GM12878 (cell line): ENCODE results near the gene CNTLN.

ENCODE experiments used
- BACH1 ChIP-seq: fragments of 450-650 bp; IDR thresholded peaks from 2 replicates; pipeline ENCODE4 v1.6.1; 2017; ENCODE audit warnings: mild to moderate bottlenecking, borderline replicate concordance
- EZH2 ChIP-seq: IDR thresholded peaks from 2 replicates; pipeline ENCODE4 v1.6.1; 2012; ENCODE audit warnings: low read depth, mild to moderate bottlenecking, control low read depth, inconsistent platforms, low read length, borderline replicate concordance; ENCODE audit not compliant: control insufficient read depth
- KDM1A ChIP-seq: fragments of 200-600 bp; sonication (generic); IDR thresholded peaks from 2 replicates; pipeline ENCODE4 v1.6.1; 2016; ENCODE audit warnings: borderline replicate concordance
- NFIC ChIP-seq: IDR thresholded peaks from 2 replicates; pipeline ENCODE4 v1.6.1; 2012; ENCODE audit warnings: low read depth, mild to moderate bottlenecking, inconsistent platforms, low read length, moderate library complexity
- NFYB ChIP-seq: IDR thresholded peaks from 2 replicates; pipeline ENCODE4 v1.6.1; 2011; ENCODE audit warnings: low read depth, mild to moderate bottlenecking, low read length, improper control_type of control experiment, moderate library complexity; ENCODE audit not compliant: insufficient read depth
- POLR2A ChIP-seq: IDR thresholded peaks from 2 replicates; pipeline ENCODE4 v1.6.1; 2011; ENCODE audit warnings: low read depth, mild to moderate bottlenecking, low read length
- POLR2AphosphoS5 ChIP-seq: IDR thresholded peaks from 2 replicates; pipeline ENCODE4 v1.6.1; 2011; ENCODE audit warnings: mild to moderate bottlenecking, low read length, inconsistent platforms
- RAD21 ChIP-seq: IDR thresholded peaks from 2 replicates; pipeline ENCODE4 v1.6.1; 2011; ENCODE audit warnings: mild to moderate bottlenecking, low read depth, low read length, moderate library complexity; ENCODE audit not compliant: insufficient read depth
- RBBP5 ChIP-seq: fragments of 200-600 bp; sonication (generic); conservative IDR thresholded peaks from 2 replicates; pipeline ENCODE4 v1.6.1; 2016
- SMC3 ChIP-seq: IDR thresholded peaks from 2 replicates; pipeline ENCODE4 v1.6.1; 2011; ENCODE audit warnings: low read length, improper control_type of control experiment, borderline replicate concordance
- TAF1 ChIP-seq: IDR thresholded peaks from 2 replicates; pipeline ENCODE4 v1.6.1; 2011; ENCODE audit warnings: mild to moderate bottlenecking, low read depth, low read length, borderline replicate concordance
- TF ChIP-seq, protein P1 (sequence below), 3 experiments: IDR thresholded peaks in 2 of 3; conservative IDR thresholded peaks in 1 of 3; 2 replicates each; pipeline ENCODE4 v1.5.1; 2011; ENCODE audit warnings: low read depth in 3 of 3, low read length in 3 of 3, mild to moderate bottlenecking in 3 of 3, control low read depth in 2 of 3, moderate library complexity in 2 of 3, inconsistent platforms in 1 of 3, mixed read lengths in 1 of 3; ENCODE audit not compliant: control insufficient read depth in 2 of 3, insufficient read depth in 1 of 3; ENCODE audit errors: extremely low read depth in 1 of 3
- TF ChIP-seq, protein P2 (sequence below): IDR thresholded peaks from 2 replicates; pipeline ENCODE4 v1.6.1; 2012; ENCODE audit warnings: mild to moderate bottlenecking, low read depth, low read length
- TF ChIP-seq, protein P3 (sequence below): IDR thresholded peaks from 2 replicates; pipeline ENCODE4 v1.6.1; 2012; ENCODE audit warnings: low read length, inconsistent platforms

GRCh38 chr9:17230646-17231045 is 95.8 kb downstream of the CNTLN start:
- TF ChIP-seq EZH2 (no peak), NFIC (no peak), BACH1 (no peak), NFYB (no peak), POLR2AphosphoS5 (no peak), KDM1A (no peak), POLR2A (no peak), RBBP5 (no peak), RAD21 (no peak), SMC3 (no peak), TAF1 (no peak)
- TF ChIP-seq, protein P1, sequence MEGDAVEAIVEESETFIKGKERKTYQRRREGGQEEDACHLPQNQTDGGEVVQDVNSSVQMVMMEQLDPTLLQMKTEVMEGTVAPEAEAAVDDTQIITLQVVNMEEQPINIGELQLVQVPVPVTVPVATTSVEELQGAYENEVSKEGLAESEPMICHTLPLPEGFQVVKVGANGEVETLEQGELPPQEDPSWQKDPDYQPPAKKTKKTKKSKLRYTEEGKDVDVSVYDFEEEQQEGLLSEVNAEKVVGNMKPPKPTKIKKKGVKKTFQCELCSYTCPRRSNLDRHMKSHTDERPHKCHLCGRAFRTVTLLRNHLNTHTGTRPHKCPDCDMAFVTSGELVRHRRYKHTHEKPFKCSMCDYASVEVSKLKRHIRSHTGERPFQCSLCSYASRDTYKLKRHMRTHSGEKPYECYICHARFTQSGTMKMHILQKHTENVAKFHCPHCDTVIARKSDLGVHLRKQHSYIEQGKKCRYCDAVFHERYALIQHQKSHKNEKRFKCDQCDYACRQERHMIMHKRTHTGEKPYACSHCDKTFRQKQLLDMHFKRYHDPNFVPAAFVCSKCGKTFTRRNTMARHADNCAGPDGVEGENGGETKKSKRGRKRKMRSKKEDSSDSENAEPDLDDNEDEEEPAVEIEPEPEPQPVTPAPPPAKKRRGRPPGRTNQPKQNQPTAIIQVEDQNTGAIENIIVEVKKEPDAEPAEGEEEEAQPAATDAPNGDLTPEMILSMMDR (IDR thresholded peaks at IDR 0.05 in 2 of 3, conservative IDR thresholded peaks at IDR 0.05 in 1 of 3; ENCODE audit: control insufficient read depth in 2 of 3, extremely low read depth in 1 of 3, insufficient read depth in 1 of 3, low read depth in 3 of 3, low read length in 3 of 3), result no peak
- TF ChIP-seq, protein P2, sequence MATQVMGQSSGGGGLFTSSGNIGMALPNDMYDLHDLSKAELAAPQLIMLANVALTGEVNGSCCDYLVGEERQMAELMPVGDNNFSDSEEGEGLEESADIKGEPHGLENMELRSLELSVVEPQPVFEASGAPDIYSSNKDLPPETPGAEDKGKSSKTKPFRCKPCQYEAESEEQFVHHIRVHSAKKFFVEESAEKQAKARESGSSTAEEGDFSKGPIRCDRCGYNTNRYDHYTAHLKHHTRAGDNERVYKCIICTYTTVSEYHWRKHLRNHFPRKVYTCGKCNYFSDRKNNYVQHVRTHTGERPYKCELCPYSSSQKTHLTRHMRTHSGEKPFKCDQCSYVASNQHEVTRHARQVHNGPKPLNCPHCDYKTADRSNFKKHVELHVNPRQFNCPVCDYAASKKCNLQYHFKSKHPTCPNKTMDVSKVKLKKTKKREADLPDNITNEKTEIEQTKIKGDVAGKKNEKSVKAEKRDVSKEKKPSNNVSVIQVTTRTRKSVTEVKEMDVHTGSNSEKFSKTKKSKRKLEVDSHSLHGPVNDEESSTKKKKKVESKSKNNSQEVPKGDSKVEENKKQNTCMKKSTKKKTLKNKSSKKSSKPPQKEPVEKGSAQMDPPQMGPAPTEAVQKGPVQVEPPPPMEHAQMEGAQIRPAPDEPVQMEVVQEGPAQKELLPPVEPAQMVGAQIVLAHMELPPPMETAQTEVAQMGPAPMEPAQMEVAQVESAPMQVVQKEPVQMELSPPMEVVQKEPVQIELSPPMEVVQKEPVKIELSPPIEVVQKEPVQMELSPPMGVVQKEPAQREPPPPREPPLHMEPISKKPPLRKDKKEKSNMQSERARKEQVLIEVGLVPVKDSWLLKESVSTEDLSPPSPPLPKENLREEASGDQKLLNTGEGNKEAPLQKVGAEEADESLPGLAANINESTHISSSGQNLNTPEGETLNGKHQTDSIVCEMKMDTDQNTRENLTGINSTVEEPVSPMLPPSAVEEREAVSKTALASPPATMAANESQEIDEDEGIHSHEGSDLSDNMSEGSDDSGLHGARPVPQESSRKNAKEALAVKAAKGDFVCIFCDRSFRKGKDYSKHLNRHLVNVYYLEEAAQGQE, result no peak
- TF ChIP-seq, protein P3, sequence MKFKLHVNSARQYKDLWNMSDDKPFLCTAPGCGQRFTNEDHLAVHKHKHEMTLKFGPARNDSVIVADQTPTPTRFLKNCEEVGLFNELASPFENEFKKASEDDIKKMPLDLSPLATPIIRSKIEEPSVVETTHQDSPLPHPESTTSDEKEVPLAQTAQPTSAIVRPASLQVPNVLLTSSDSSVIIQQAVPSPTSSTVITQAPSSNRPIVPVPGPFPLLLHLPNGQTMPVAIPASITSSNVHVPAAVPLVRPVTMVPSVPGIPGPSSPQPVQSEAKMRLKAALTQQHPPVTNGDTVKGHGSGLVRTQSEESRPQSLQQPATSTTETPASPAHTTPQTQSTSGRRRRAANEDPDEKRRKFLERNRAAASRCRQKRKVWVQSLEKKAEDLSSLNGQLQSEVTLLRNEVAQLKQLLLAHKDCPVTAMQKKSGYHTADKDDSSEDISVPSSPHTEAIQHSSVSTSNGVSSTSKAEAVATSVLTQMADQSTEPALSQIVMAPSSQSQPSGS, result no peak
